H1 (cell line): ENCODE data around the gene ZNF493. TPM values are rescaled to one million over a fixed set of nuclear protein-coding genes. Genes with fewer than 3 reads are reported as not detected.

ENCODE experiments used
- KDM4A ChIP-seq: IDR thresholded peaks from one replicate; pipeline ENCODE4 v1.7.1; 2012; ENCODE audit warnings: low read depth, mild to moderate bottlenecking, moderate library complexity, low read length, inconsistent platforms; ENCODE audit not compliant: severe bottlenecking
- YY1 ChIP-seq: IDR thresholded peaks from 2 replicates; pipeline ENCODE4 v1.6.1; 2011; ENCODE audit warnings: low read depth, mild to moderate bottlenecking, low read length
- polyA plus RNA-seq, 7 experiments: library from polyadenylated mRNA; depleted of rRNA in 3 of 7; stranded (reverse) in 5 of 7; unstranded in 2 of 7; fragments of >200 nt in 5 of 7; fragments of 200-250 nt in 2 of 7; gene quantifications; 1 replicate in 5 of 7; 2 replicates in 1 of 7; 4 replicates in 1 of 7; pipeline versions ENCODE4 v1.2.1 to v1.2.3, GENCODE V29; 2011 to 2013; ENCODE audit warnings: missing spikeins in 2 of 7, mixed read lengths in 2 of 7
- total RNA-seq: library from RNA; stranded (reverse); fragmentation: NEBNext Ultra II Directional; extraction: Animal tissue kit (Norgen Biotek cat#: 25700); gene quantifications from 2 replicates; pipeline ENCODE4 v1.2.1, GENCODE V29; 2021
- TF ChIP-seq, protein P1 (sequence below): fragments of 300-600 bp; sonication (generic); IDR thresholded peaks from 2 replicates; pipeline ENCODE4 v1.7.1; 2012; ENCODE audit warnings: low read length, moderate library complexity, mild to moderate bottlenecking, inconsistent platforms; ENCODE audit not compliant: insufficient replicate concordance
- TF ChIP-seq, protein P2 (sequence below): IDR thresholded peaks from 2 replicates; pipeline ENCODE4 v1.6.1; 2011; ENCODE audit warnings: low read depth, mild to moderate bottlenecking, low read length; ENCODE audit not compliant: insufficient read depth

ZNF493 gene
- total and polyA plus RNA-seq, 2 of the 8 experiments (the other 6 are each of a cell fraction or from before 2014, with no cell fraction given) = 9.0 to 32.2 TPM

DNA sequence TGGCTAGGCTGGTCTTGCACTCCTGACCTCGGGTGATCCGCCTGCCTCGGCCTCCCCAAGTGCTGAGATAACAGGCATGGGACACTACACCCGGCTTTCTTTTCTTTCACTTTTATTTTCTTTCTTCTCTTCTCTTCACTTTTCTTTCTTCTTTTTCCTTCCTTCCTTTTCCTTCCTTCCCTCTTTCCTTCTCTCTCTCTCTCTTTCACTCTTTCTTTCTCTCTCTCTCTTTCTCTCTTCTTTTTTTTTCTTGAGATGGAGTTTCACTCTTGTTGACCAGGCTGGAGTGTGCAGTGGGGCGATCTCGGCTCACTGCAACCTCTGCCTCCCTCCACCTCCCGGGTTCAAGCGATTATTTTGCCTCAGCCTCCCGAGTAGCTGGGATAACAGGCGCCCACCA lies 812 bp upstream of the ZNF493 start (continued):
- TF ChIP-seq, protein P1, sequence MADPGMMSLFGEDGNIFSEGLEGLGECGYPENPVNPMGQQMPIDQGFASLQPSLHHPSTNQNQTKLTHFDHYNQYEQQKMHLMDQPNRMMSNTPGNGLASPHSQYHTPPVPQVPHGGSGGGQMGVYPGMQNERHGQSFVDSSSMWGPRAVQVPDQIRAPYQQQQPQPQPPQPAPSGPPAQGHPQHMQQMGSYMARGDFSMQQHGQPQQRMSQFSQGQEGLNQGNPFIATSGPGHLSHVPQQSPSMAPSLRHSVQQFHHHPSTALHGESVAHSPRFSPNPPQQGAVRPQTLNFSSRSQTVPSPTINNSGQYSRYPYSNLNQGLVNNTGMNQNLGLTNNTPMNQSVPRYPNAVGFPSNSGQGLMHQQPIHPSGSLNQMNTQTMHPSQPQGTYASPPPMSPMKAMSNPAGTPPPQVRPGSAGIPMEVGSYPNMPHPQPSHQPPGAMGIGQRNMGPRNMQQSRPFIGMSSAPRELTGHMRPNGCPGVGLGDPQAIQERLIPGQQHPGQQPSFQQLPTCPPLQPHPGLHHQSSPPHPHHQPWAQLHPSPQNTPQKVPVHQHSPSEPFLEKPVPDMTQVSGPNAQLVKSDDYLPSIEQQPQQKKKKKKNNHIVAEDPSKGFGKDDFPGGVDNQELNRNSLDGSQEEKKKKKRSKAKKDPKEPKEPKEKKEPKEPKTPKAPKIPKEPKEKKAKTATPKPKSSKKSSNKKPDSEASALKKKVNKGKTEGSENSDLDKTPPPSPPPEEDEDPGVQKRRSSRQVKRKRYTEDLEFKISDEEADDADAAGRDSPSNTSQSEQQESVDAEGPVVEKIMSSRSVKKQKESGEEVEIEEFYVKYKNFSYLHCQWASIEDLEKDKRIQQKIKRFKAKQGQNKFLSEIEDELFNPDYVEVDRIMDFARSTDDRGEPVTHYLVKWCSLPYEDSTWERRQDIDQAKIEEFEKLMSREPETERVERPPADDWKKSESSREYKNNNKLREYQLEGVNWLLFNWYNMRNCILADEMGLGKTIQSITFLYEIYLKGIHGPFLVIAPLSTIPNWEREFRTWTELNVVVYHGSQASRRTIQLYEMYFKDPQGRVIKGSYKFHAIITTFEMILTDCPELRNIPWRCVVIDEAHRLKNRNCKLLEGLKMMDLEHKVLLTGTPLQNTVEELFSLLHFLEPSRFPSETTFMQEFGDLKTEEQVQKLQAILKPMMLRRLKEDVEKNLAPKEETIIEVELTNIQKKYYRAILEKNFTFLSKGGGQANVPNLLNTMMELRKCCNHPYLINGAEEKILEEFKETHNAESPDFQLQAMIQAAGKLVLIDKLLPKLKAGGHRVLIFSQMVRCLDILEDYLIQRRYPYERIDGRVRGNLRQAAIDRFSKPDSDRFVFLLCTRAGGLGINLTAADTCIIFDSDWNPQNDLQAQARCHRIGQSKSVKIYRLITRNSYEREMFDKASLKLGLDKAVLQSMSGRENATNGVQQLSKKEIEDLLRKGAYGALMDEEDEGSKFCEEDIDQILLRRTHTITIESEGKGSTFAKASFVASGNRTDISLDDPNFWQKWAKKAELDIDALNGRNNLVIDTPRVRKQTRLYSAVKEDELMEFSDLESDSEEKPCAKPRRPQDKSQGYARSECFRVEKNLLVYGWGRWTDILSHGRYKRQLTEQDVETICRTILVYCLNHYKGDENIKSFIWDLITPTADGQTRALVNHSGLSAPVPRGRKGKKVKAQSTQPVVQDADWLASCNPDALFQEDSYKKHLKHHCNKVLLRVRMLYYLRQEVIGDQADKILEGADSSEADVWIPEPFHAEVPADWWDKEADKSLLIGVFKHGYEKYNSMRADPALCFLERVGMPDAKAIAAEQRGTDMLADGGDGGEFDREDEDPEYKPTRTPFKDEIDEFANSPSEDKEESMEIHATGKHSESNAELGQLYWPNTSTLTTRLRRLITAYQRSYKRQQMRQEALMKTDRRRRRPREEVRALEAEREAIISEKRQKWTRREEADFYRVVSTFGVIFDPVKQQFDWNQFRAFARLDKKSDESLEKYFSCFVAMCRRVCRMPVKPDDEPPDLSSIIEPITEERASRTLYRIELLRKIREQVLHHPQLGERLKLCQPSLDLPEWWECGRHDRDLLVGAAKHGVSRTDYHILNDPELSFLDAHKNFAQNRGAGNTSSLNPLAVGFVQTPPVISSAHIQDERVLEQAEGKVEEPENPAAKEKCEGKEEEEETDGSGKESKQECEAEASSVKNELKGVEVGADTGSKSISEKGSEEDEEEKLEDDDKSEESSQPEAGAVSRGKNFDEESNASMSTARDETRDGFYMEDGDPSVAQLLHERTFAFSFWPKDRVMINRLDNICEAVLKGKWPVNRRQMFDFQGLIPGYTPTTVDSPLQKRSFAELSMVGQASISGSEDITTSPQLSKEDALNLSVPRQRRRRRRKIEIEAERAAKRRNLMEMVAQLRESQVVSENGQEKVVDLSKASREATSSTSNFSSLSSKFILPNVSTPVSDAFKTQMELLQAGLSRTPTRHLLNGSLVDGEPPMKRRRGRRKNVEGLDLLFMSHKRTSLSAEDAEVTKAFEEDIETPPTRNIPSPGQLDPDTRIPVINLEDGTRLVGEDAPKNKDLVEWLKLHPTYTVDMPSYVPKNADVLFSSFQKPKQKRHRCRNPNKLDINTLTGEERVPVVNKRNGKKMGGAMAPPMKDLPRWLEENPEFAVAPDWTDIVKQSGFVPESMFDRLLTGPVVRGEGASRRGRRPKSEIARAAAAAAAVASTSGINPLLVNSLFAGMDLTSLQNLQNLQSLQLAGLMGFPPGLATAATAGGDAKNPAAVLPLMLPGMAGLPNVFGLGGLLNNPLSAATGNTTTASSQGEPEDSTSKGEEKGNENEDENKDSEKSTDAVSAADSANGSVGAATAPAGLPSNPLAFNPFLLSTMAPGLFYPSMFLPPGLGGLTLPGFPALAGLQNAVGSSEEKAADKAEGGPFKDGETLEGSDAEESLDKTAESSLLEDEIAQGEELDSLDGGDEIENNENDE = no peak
- TF ChIP-seq, protein P2, sequence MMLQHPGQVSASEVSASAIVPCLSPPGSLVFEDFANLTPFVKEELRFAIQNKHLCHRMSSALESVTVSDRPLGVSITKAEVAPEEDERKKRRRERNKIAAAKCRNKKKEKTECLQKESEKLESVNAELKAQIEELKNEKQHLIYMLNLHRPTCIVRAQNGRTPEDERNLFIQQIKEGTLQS = no peak
- no peak for TF ChIP-seq KDM4A
- TF ChIP-seq YY1 = no peak
- TF ChIP-seq, all 59 proteins: peak for 0
